Keratinocyte (primary cell): ENCODE measurements around the gene SUSD6. TPM values are rescaled to one million over a fixed set of nuclear protein-coding genes. Genes with fewer than 3 reads are reported as not detected.
A peak's percentile ranks its signal among the peaks of the same experiment; 100 is the strongest.

Experiments
- DNase-seq: peaks from one replicate; pipeline ENCODE4 v3.0.0-alpha.2; 2011; ENCODE audit warnings: low read depth, missing footprints, low spot score
- FAIRE-seq: peaks from 2 replicates; lab custom pipeline; 2011; peaks lifted over from hg19 to GRCh38; lab: Jason Lieb, UNC
- H2AFZ ChIP-seq: 2 replicates; pipeline ENCODE4 v1.6.0; 2012; ENCODE audit warnings: low read length, control low read depth, inconsistent platforms; ENCODE audit not compliant: control insufficient read depth
- H3K27ac ChIP-seq: 2 replicates; pipeline ENCODE4 v1.5.1; 2011; ENCODE audit warnings: low read length; ENCODE audit not compliant: control insufficient read depth, insufficient read depth
- H3K27me3 ChIP-seq: 3 replicates; pipeline ENCODE4 v1.6.0; 2011; ENCODE audit warnings: low read length; ENCODE audit not compliant: control insufficient read depth, insufficient read depth; ENCODE audit errors: extremely low read depth
- H3K36me3 ChIP-seq, 2 experiments: 2 replicates in 1 of 2; 3 replicates in 1 of 2; pipeline ENCODE4 v1.5.1; 2011; ENCODE audit warnings: low read length in 2 of 2, mild to moderate bottlenecking in 1 of 2; ENCODE audit not compliant: control insufficient read depth in 2 of 2, insufficient read depth in 2 of 2; ENCODE audit errors: extremely low read depth in 1 of 2
- H3K4me1 ChIP-seq: 3 replicates; pipeline ENCODE4 v1.5.1; 2011; ENCODE audit warnings: low read length; ENCODE audit not compliant: control insufficient read depth, insufficient read depth; ENCODE audit errors: extremely low read depth
- H3K4me2 ChIP-seq: 3 replicates; pipeline ENCODE4 v1.6.0; 2011; ENCODE audit warnings: low read depth, low read length; ENCODE audit not compliant: control insufficient read depth, insufficient read depth; ENCODE audit errors: extremely low read depth
- H3K4me3 ChIP-seq, 3 experiments: fragments of 200-600 bp in 1 of 3; sonication (generic) in 1 of 3; 2 replicates in 2 of 3; 3 replicates in 1 of 3; pipeline ENCODE4 v1.5.1; 2011 to 2016; ENCODE audit warnings: low read length in 3 of 3, mild to moderate bottlenecking in 3 of 3, control low read depth in 2 of 3, inconsistent platforms in 1 of 3, low read depth in 1 of 3, mixed read lengths in 1 of 3, mixed run types in 1 of 3, moderate library complexity in 1 of 3; ENCODE audit not compliant: control insufficient read depth in 2 of 3, insufficient read depth in 2 of 3; ENCODE audit errors: extremely low read depth in 1 of 3
- H3K79me2 ChIP-seq: 2 replicates; pipeline ENCODE4 v1.6.0; 2012; ENCODE audit warnings: low read length; ENCODE audit not compliant: control insufficient read depth, insufficient read depth
- H3K9ac ChIP-seq: 3 replicates; pipeline ENCODE4 v1.6.0; 2011; ENCODE audit warnings: low read length; ENCODE audit not compliant: control insufficient read depth, insufficient read depth; ENCODE audit errors: extremely low read depth
- H3K9me1 ChIP-seq: 3 replicates; pipeline ENCODE4 v1.6.0; 2011; ENCODE audit warnings: low read length; ENCODE audit not compliant: control insufficient read depth, insufficient read depth; ENCODE audit errors: extremely low read depth
- H3K9me3 ChIP-seq: 2 replicates; pipeline ENCODE4 v1.5.1; 2012; ENCODE audit warnings: low read depth, low read length; ENCODE audit not compliant: control insufficient read depth
- H4K20me1 ChIP-seq: 3 replicates; pipeline ENCODE4 v1.6.0; 2011; ENCODE audit warnings: low read length; ENCODE audit not compliant: control insufficient read depth, insufficient read depth; ENCODE audit errors: extremely low read depth
- EZH2 ChIP-seq: IDR thresholded peaks from one replicate; pipeline ENCODE4 v1.6.1; 2012; ENCODE audit warnings: inconsistent platforms, mild to moderate bottlenecking, low read length, moderate library complexity
- dilution Hi-C: fragments of 300-500 bp; cut with MboI; formaldehyde crosslinking; loops from one replicate; pipeline ENCODE4 v1.7.0; 2020; ENCODE audit warnings: low sequenced_read_pairs; ENCODE audit not compliant: extremely low pct_ligation_motif_present
- polyA plus RNA-seq, 5 experiments: library from polyadenylated mRNA; depleted of rRNA in 3 of 5; stranded (reverse) in 3 of 5; stranded (forward) in 1 of 5; unstranded in 1 of 5; fragments of >200 nt; gene quantifications; 1 replicate in 1 of 5; 2 replicates in 3 of 5; 3 replicates in 1 of 5; pipeline versions ENCODE4 v1.2.1 to v1.2.3, GENCODE V29; 2011 to 2012; ENCODE audit warnings: missing spikeins in 2 of 5, low read depth in 1 of 5, low replicate concordance in 1 of 5
- TF ChIP-seq, protein P1 (sequence below), 3 experiments: IDR thresholded peaks in 1 of 3; conservative IDR thresholded peaks in 1 of 3; optimal IDR thresholded peaks in 1 of 3; 2 replicates in 2 of 3; 3 replicates in 1 of 3; pipeline versions ENCODE3 to v1.5.1; 2011; ENCODE audit warnings: low read length in 3 of 3, mild to moderate bottlenecking in 3 of 3, moderate library complexity in 2 of 3, control low read depth in 1 of 3, inconsistent platforms in 1 of 3; ENCODE audit not compliant: insufficient read depth in 2 of 3; ENCODE audit errors: extremely low read depth in 1 of 3

Gene SUSD6
- polyA plus RNA-seq, 1 donor (not counting 4 experiments of a cell fraction or from before 2014, with no cell fraction given): 10.5 TPM

DNA sequence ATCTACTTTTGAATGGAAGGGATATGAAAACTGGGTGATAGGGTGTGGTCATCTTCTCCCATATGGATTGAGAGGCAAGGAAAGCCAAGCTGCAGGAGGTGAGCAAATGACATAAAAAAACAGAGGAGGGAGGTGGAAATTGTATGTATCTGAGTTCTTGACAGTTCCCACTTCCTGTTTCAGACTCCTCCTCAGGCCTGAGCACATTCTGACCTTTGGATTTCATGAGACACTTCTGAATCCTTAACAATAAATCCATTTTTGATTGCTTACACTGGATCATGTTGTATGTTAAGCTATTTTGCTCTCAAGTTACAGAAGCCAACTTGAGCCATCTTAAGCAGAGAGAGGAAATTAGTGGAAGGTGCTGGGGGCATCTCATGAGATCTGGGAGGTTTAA, 143.9 kb downstream of the SUSD6 start:
- dilution Hi-C loops: no loop called here
- TF ChIP-seq, protein P1, sequence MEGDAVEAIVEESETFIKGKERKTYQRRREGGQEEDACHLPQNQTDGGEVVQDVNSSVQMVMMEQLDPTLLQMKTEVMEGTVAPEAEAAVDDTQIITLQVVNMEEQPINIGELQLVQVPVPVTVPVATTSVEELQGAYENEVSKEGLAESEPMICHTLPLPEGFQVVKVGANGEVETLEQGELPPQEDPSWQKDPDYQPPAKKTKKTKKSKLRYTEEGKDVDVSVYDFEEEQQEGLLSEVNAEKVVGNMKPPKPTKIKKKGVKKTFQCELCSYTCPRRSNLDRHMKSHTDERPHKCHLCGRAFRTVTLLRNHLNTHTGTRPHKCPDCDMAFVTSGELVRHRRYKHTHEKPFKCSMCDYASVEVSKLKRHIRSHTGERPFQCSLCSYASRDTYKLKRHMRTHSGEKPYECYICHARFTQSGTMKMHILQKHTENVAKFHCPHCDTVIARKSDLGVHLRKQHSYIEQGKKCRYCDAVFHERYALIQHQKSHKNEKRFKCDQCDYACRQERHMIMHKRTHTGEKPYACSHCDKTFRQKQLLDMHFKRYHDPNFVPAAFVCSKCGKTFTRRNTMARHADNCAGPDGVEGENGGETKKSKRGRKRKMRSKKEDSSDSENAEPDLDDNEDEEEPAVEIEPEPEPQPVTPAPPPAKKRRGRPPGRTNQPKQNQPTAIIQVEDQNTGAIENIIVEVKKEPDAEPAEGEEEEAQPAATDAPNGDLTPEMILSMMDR (optimal IDR thresholded peaks at IDR 0.05 in 1 of 3, IDR thresholded peaks at IDR 0.05 in 1 of 3, conservative IDR thresholded peaks at IDR 0.05 in 1 of 3; ENCODE audit: extremely low read depth in 1 of 3, insufficient read depth in 2 of 3, low read length in 3 of 3): no peak
- no peak for TF ChIP-seq EZH2

DNA sequence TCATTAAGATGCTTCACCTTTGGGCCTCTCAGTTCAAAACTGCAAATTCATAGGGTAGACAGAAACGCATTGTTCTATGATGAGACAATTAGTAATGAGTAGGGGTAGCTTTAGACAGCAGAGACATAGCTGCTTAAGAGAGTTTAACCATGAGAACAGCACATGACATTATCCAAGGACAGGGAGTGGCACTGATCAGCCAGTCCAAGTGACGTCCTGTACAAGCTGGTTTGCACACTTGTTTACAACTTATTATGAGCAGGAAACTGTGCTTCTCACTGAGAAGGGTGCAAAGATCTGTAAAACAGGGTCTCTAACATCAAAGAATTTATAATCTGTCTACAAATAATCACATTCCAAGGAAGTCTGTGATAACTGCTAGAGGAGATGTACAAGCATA, 144.4 kb downstream of the SUSD6 start:
- H4K20me1 ChIP-seq: no peaks in the 10 kb centered on the region
- dilution Hi-C loops: no loop called here
- no peaks in the 10 kb centered on the region for H3K36me3 ChIP-seq
- no peak for TF ChIP-seq EZH2
- TF ChIP-seq, protein P1 (optimal IDR thresholded peaks at IDR 0.05 in 1 of 3, IDR thresholded peaks at IDR 0.05 in 1 of 3, conservative IDR thresholded peaks at IDR 0.05 in 1 of 3; ENCODE audit: extremely low read depth in 1 of 3, insufficient read depth in 2 of 3, low read length in 3 of 3): no peak
- H3K79me2 ChIP-seq: no peaks in the 10 kb centered on the region
- no peak for DNase-seq
- no peaks in the 10 kb centered on the region for H3K9me3 ChIP-seq
- peaks cover 4% of the 10 kb centered on the region for H3K4me1 ChIP-seq
- H2AFZ ChIP-seq: no peak overlapping the region
- no peaks in the 10 kb centered on the region for H3K27me3 ChIP-seq
- no peaks in the 10 kb centered on the region for H3K9me1 ChIP-seq
- H3K9ac ChIP-seq: no peak overlapping the region
- no peak overlapping the region for H3K4me2 ChIP-seq
- no peak overlapping the region for H3K4me3 ChIP-seq
- no peak overlapping the region for H3K27ac ChIP-seq
- no peak for FAIRE-seq

More for the DNA sequence above, 143.9 kb downstream of the SUSD6 start:
- Histone ChIP-seq H3K27me3 (no peaks in the 10 kb centered on the region), H3K9me1 (no peaks in the 10 kb centered on the region), H2AFZ (peak overlapping the region; percentile 39), H3K9ac (no peak overlapping the region), H3K79me2 (no peaks in the 10 kb centered on the region), H3K9me3 (no peaks in the 10 kb centered on the region), H3K27ac (no peak overlapping the region), H3K4me3 (no peak overlapping the region), H4K20me1 (no peaks in the 10 kb centered on the region), H3K4me2 (no peak overlapping the region), H3K4me1 (no peaks in the 10 kb centered on the region), H3K36me3 (no peaks in the 10 kb centered on the region)
- FAIRE-seq (no peak), DNase-seq (no peak)
